H9 (cell line): ENCODE data around the gene SYT7. TPM values are rescaled to one million over a fixed set of nuclear protein-coding genes. Genes with fewer than 3 reads are reported as not detected.

Experiments
- DNase-seq: peaks from one replicate; pipeline ENCODE4 v3.0.0-alpha.2; 2017
- H2AFZ ChIP-seq: one replicate; pipeline ENCODE4 v1.6.1; 2013; ENCODE audit warnings: mild to moderate bottlenecking, low read length, control low read depth, moderate library complexity
- H2AK5ac ChIP-seq: 2 replicates; pipeline ENCODE4 v1.6.1; 2013; ENCODE audit warnings: low read length, control low read depth, mixed read lengths; ENCODE audit not compliant: insufficient read length
- H2BK120ac ChIP-seq: one replicate; pipeline ENCODE4 v1.6.1; 2013; ENCODE audit warnings: low read depth, mild to moderate bottlenecking, low read length, control low read depth, inconsistent platforms; ENCODE audit not compliant: poor library complexity, severe bottlenecking
- H2BK12ac ChIP-seq: 2 replicates; pipeline ENCODE4 v1.6.1; 2013; ENCODE audit warnings: low read length, control low read depth, mixed read lengths, low read depth; ENCODE audit not compliant: insufficient read length
- H2BK15ac ChIP-seq: 2 replicates; pipeline ENCODE4 v1.6.1; 2013; ENCODE audit warnings: low read depth, low read length, control low read depth
- H2BK20ac ChIP-seq: one replicate; pipeline ENCODE4 v1.6.1; 2013; ENCODE audit warnings: low read depth, mild to moderate bottlenecking, low read length, control low read depth, inconsistent platforms; ENCODE audit not compliant: poor library complexity, severe bottlenecking
- H2BK5ac ChIP-seq: 2 replicates; pipeline ENCODE4 v1.6.1; 2013; ENCODE audit warnings: low read length, control low read depth, mixed read lengths; ENCODE audit not compliant: insufficient read length
- H3K14ac ChIP-seq: 2 replicates; pipeline ENCODE4 v1.6.1; 2013; ENCODE audit warnings: low read length, control low read depth; ENCODE audit not compliant: insufficient read depth
- H3K18ac ChIP-seq: 2 replicates; pipeline ENCODE4 v1.6.1; 2013; ENCODE audit warnings: low read depth, mild to moderate bottlenecking, mixed read lengths, low read length, control low read depth; ENCODE audit not compliant: insufficient read length
- H3K23ac ChIP-seq: 2 replicates; pipeline ENCODE4 v1.6.1; 2013; ENCODE audit warnings: low read length, control low read depth, mixed read lengths, low read depth; ENCODE audit not compliant: insufficient read length
- H3K23me2 ChIP-seq: 2 replicates; pipeline ENCODE4 v1.6.1; 2013; ENCODE audit warnings: low read depth, mild to moderate bottlenecking, mixed read lengths, low read length, control low read depth; ENCODE audit not compliant: insufficient read length, poor library complexity, severe bottlenecking
- H3K27ac ChIP-seq: 2 replicates; pipeline ENCODE4 v1.5.1; 2013; ENCODE audit warnings: low read length, control low read depth, mixed read lengths, low read depth; ENCODE audit not compliant: insufficient read length
- H3K27me3 ChIP-seq: 2 replicates; pipeline ENCODE4 v1.6.1; 2013; ENCODE audit warnings: low read length, control low read depth, inconsistent platforms; ENCODE audit not compliant: insufficient read depth
- H3K4ac ChIP-seq: 2 replicates; pipeline ENCODE4 v1.6.1; 2013; ENCODE audit warnings: low read depth, mild to moderate bottlenecking, control low read depth, inconsistent platforms, low read length, moderate library complexity
- H3K4me1 ChIP-seq: 2 replicates; pipeline ENCODE4 v1.6.1; 2013; ENCODE audit warnings: low read length, control low read depth, inconsistent platforms; ENCODE audit not compliant: insufficient read depth
- H3K4me2 ChIP-seq: 2 replicates; pipeline ENCODE4 v1.6.1; 2013; ENCODE audit warnings: low read length, control low read depth, mixed read lengths; ENCODE audit not compliant: insufficient read length, insufficient read depth
- H3K56ac ChIP-seq: 2 replicates; pipeline ENCODE4 v1.6.1; 2013; ENCODE audit warnings: low read depth, mild to moderate bottlenecking, mixed read lengths, low read length, control low read depth; ENCODE audit not compliant: insufficient read length
- H3K79me1 ChIP-seq: 2 replicates; pipeline ENCODE4 v1.6.1; 2013; ENCODE audit warnings: low read depth, mild to moderate bottlenecking, moderate library complexity, low read length, control low read depth, inconsistent platforms; ENCODE audit not compliant: insufficient read depth, poor library complexity, severe bottlenecking
- H3K79me2 ChIP-seq: 2 replicates; pipeline ENCODE4 v1.6.1; 2013; ENCODE audit warnings: low read length, control low read depth, inconsistent platforms; ENCODE audit not compliant: insufficient read depth
- H3K9ac ChIP-seq: 2 replicates; pipeline ENCODE4 v1.6.1; 2013; ENCODE audit warnings: low read length, control low read depth, mixed read lengths; ENCODE audit not compliant: insufficient read length; ENCODE audit errors: extremely low read depth
- H3K9me3 ChIP-seq: one replicate; pipeline ENCODE4 v1.6.1; 2013; ENCODE audit warnings: low read depth, low read length, inconsistent platforms; ENCODE audit not compliant: control insufficient read depth
- H3T11ph ChIP-seq: one replicate; pipeline ENCODE4 v1.6.1; 2013; ENCODE audit warnings: mild to moderate bottlenecking, low read length, control low read depth, inconsistent platforms
- H4K20me1 ChIP-seq: one replicate; pipeline ENCODE4 v1.6.1; 2013; ENCODE audit not compliant: control insufficient read depth, insufficient read length, insufficient read depth
- H4K5ac ChIP-seq: 2 replicates; pipeline ENCODE4 v1.6.1; 2013; ENCODE audit warnings: low read depth, mild to moderate bottlenecking, mixed read lengths, low read length, control low read depth; ENCODE audit not compliant: insufficient read length
- H4K8ac ChIP-seq: replicated peaks from 2 replicates; pipeline ENCODE4 v1.6.1; 2013; ENCODE audit warnings: low read length, control low read depth, mixed read lengths, low read depth; ENCODE audit not compliant: insufficient read length
- H4K91ac ChIP-seq: 2 replicates; pipeline ENCODE4 v1.6.1; 2013; ENCODE audit warnings: low read depth, mild to moderate bottlenecking, moderate library complexity, mixed read lengths, low read length, control low read depth; ENCODE audit not compliant: insufficient read length
- H3K27ac Mint-ChIP-seq, 3 experiments: 2 replicates in 2 of 3; 3 replicates in 1 of 3; pipeline ENCODE4 v1.8.0; 2020 to 2021; ENCODE audit warnings: mixed read lengths in 3 of 3, mild to moderate bottlenecking in 1 of 3, moderate library complexity in 1 of 3
- H3K27me3 Mint-ChIP-seq: 2 replicates; pipeline ENCODE4 v1.8.0; 2021; ENCODE audit warnings: low read depth, mild to moderate bottlenecking, moderate library complexity, mixed read lengths
- H3K36me3 Mint-ChIP-seq, 3 experiments: 2 replicates in 2 of 3; 3 replicates in 1 of 3; pipeline ENCODE4 v1.8.0; 2020 to 2021; ENCODE audit warnings: low read depth in 3 of 3, mixed read lengths in 3 of 3; ENCODE audit not compliant: insufficient read depth in 1 of 3
- H3K4me1 Mint-ChIP-seq, 2 experiments: 2 replicates each; pipeline ENCODE4 v1.8.0; 2020; ENCODE audit warnings: mixed read lengths in 2 of 2
- H3K4me3 Mint-ChIP-seq, 2 experiments: 2 replicates in 1 of 2; 3 replicates in 1 of 2; pipeline ENCODE4 v1.8.0; 2020 to 2021; ENCODE audit warnings: mild to moderate bottlenecking in 2 of 2, mixed read lengths in 2 of 2, moderate library complexity in 1 of 2
- H3K9me3 Mint-ChIP-seq, 2 experiments: 2 replicates in 1 of 2; 3 replicates in 1 of 2; pipeline ENCODE4 v1.8.0; 2020; ENCODE audit warnings: mild to moderate bottlenecking in 2 of 2, mixed read lengths in 2 of 2, moderate library complexity in 1 of 2
- WGBS: extraction: QIAGEN DNeasy Blood & Tissue Kit; methylation state at CpG from one replicate; pipeline ENCODE4 v1.1.7; 2013; ENCODE audit warnings: missing lambda C conversion rate, low lambda C conversion rate, mixed read lengths; ENCODE audit not compliant: insufficient read length; ENCODE audit errors: extremely low coverage; 5-methylcytosine and 5-hydroxymethylcytosine counted together
- total RNA-seq: library from RNA; stranded (reverse); gene quantifications from 2 replicates; pipeline ENCODE4 v1.2.1, GENCODE V29; 2021
- TF ChIP-seq, protein P1 (sequence below): fragments of 200-600 bp; sonication (generic); conservative IDR thresholded peaks from 3 replicates; pipeline ENCODE4 v1.8.0; 2021; ENCODE audit warnings: antibody characterized with exemption, mild to moderate bottlenecking

SYT7 gene
- total RNA-seq, 1 experiment from 2014 or later = 8.8 TPM

DNA sequence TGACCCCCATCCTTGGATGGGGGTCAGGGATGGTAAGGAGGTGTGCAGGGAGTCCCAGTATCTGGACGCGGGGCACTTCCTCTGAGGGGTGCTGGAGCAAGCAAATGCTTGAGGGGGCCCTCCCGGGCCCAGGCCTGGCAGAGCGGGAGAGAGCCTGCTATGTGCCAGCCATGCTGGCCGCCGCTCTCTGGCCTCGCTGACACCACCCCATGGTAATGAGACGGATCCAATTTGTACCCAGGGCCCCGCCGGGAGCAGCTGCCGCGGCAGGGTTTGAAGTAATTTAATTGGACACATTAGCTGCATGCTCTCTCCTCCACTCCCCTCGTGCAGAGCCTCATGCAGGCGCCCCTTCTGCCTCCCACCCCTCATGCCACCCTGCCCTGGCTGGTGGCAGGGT, 6.3 kb downstream of the SYT7 start:
- Histone ChIP-seq H4K20me1 (no peaks in the 10 kb centered on the region), H2BK5ac (no peak overlapping the region), H3K56ac (no peak overlapping the region), H3K4me1 (peaks cover 2% of the 10 kb centered on the region; the same call in 1 of the 2 replicates), H2AK5ac (no peak overlapping the region), H3K9ac (no peak overlapping the region), H3K4ac (no peak overlapping the region), H4K8ac (no peak overlapping the region), H3K27me3 (peaks cover under 1% of the 10 kb centered on the region; the same call in 1 of the 2 replicates), H3K14ac (no peak overlapping the region), H3K23me2 (peaks cover 1% of the 10 kb centered on the region), H4K5ac (no peak overlapping the region), H2BK12ac (no peak overlapping the region), H3K79me1 (no peaks in the 10 kb centered on the region), H3K23ac (no peak overlapping the region), H2BK120ac (no peak overlapping the region), H2AFZ (no peak overlapping the region), H3T11ph (no peak overlapping the region), H3K79me2 (no peaks in the 10 kb centered on the region), H3K18ac (no peak overlapping the region), H2BK20ac (no peak overlapping the region), H3K9me3 (no peaks in the 10 kb centered on the region), H4K91ac (no peak overlapping the region), H3K4me2 (no peak overlapping the region), H3K27ac (no peak overlapping the region), H2BK15ac (no peak overlapping the region)
- Mint-ChIP-seq H3K27ac (no peak overlapping the region), H3K27me3 (peaks cover 34% of the 10 kb centered on the region), H3K4me3 (no peak overlapping the region), H3K9me3 (no peaks in the 10 kb centered on the region), H3K36me3 (no peaks in the 10 kb centered on the region), H3K4me1 (peaks cover 29 to 52% of the 10 kb centered on the region in 2 experiments)
- TF ChIP-seq, protein P1, sequence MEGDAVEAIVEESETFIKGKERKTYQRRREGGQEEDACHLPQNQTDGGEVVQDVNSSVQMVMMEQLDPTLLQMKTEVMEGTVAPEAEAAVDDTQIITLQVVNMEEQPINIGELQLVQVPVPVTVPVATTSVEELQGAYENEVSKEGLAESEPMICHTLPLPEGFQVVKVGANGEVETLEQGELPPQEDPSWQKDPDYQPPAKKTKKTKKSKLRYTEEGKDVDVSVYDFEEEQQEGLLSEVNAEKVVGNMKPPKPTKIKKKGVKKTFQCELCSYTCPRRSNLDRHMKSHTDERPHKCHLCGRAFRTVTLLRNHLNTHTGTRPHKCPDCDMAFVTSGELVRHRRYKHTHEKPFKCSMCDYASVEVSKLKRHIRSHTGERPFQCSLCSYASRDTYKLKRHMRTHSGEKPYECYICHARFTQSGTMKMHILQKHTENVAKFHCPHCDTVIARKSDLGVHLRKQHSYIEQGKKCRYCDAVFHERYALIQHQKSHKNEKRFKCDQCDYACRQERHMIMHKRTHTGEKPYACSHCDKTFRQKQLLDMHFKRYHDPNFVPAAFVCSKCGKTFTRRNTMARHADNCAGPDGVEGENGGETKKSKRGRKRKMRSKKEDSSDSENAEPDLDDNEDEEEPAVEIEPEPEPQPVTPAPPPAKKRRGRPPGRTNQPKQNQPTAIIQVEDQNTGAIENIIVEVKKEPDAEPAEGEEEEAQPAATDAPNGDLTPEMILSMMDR = no peak
- whole genome bisulfite sequencing = no CpG with 5 or more reads among the region's 14 CpGs
- no peak for DNase-seq
